HepG2 (cell line): ENCODE data around the gene PRKCG. TPM values are rescaled to one million over a fixed set of nuclear protein-coding genes. Genes with fewer than 3 reads are reported as not detected.
A peak's percentile ranks its signal among the peaks of the same experiment; 100 is the strongest.

Experiments used
- ELF3 ChIP-seq: IDR thresholded peaks from 2 replicates; pipeline ENCODE4 v1.6.1; 2016; ENCODE audit warnings: missing genetic modification reagents, missing compliant biosample characterization
- ETV5 ChIP-seq: IDR thresholded peaks from 2 replicates; pipeline ENCODE4 v1.6.1; 2018; ENCODE audit warnings: missing biosample characterization, missing genetic modification reagents, inconsistent platforms, borderline replicate concordance
- KLF15 ChIP-seq: sonication (generic); formaldehyde crosslinking; IDR thresholded peaks from 2 replicates; pipeline ENCODE4 v1.8.1; 2023; ENCODE audit warnings: borderline replicate concordance, mild to moderate bottlenecking, inconsistent platforms, missing genetic modification reagents, mixed read lengths
- KLF16 ChIP-seq, 2 experiments: sonication (generic) in 1 of 2; formaldehyde crosslinking in 1 of 2; IDR thresholded peaks; 2 replicates each; pipeline versions ENCODE4 v1.6.1 to v1.8.0; 2016 to 2023; ENCODE audit warnings: missing genetic modification reagents in 2 of 2, missing compliant biosample characterization in 1 of 2
- KLF9 ChIP-seq: IDR thresholded peaks from 2 replicates; pipeline ENCODE4 v1.6.1; 2016; ENCODE audit warnings: low read depth
- SIN3B ChIP-seq: fragments of 150-350 bp; IDR thresholded peaks from 2 replicates; pipeline ENCODE4 v1.6.1; 2014; ENCODE audit warnings: low read length
- TARDBP ChIP-seq: sonication (generic); formaldehyde crosslinking; IDR thresholded peaks from 2 replicates; pipeline ENCODE4 v1.8.0; 2022; ENCODE audit warnings: mild to moderate bottlenecking, missing genetic modification reagents
- YEATS2 ChIP-seq: sonication (generic); formaldehyde crosslinking; IDR thresholded peaks from 2 replicates; pipeline ENCODE4 v1.4.0; 2020; ENCODE audit warnings: missing genetic modification reagents, borderline replicate concordance
- ZEB1 ChIP-seq: IDR thresholded peaks from 2 replicates; pipeline ENCODE4 v1.6.1; 2012; ENCODE audit warnings: mild to moderate bottlenecking, low read depth, inconsistent platforms; ENCODE audit not compliant: insufficient replicate concordance
- ZFX ChIP-seq: sonication (generic); formaldehyde crosslinking; IDR thresholded peaks from 2 replicates; pipeline ENCODE4 v1.4.0; 2020; ENCODE audit warnings: mild to moderate bottlenecking, low read depth, missing genetic modification reagents, moderate library complexity
- ZNF501 ChIP-seq: sonication (generic); formaldehyde crosslinking; IDR thresholded peaks from 2 replicates; pipeline ENCODE4 v1.5.1; 2020; ENCODE audit warnings: mild to moderate bottlenecking, moderate library complexity, missing genetic modification reagents
- ZNF7 ChIP-seq: IDR thresholded peaks from 2 replicates; pipeline ENCODE4 v1.6.1; 2016; ENCODE audit warnings: missing biosample characterization, missing genetic modification reagents
- ZNF841 ChIP-seq: sonication (generic); formaldehyde crosslinking; IDR thresholded peaks from 2 replicates; pipeline ENCODE4 v1.8.1; 2023; ENCODE audit warnings: missing genetic modification reagents, borderline replicate concordance
- polyA plus RNA-seq, 8 experiments: library from polyadenylated mRNA; depleted of rRNA in 3 of 8; stranded (reverse) in 7 of 8; unstranded in 1 of 8; fragments of >200 nt; fragmentation: Illumina TruSeq in 4 of 8; extraction: Trizol in 4 of 8; gene quantifications; 2 replicates each; pipeline versions ENCODE4 v1.2.1 to v1.2.3, GENCODE V29; 2011 to 2016; ENCODE audit warnings: low read depth in 4 of 8, missing spikeins in 1 of 8, mixed read lengths in 1 of 8; ENCODE audit not compliant: insufficient read depth in 1 of 8
- total RNA-seq, 5 experiments: library from RNA; depleted of rRNA; stranded (reverse); fragments of >200 nt; fragmentation: Illumina TruSeq; extraction: Trizol; gene quantifications; 2 replicates each; pipeline ENCODE4 v1.2.3, GENCODE V29; 2016; ENCODE audit warnings: low read depth in 1 of 5
- TF ChIP-seq, protein P1 (sequence below): sonication (generic); formaldehyde crosslinking; IDR thresholded peaks from 2 replicates; pipeline ENCODE4 v1.4.0; 2020; ENCODE audit warnings: missing genetic modification reagents
- TF ChIP-seq, protein P2 (sequence below): sonication (generic); formaldehyde crosslinking; IDR thresholded peaks from 2 replicates; pipeline ENCODE4 v1.5.1; 2020; ENCODE audit warnings: mild to moderate bottlenecking, moderate library complexity, missing genetic modification reagents
- TF ChIP-seq, protein P3 (sequence below): sonication (generic); formaldehyde crosslinking; IDR thresholded peaks from 2 replicates; pipeline ENCODE4 v1.4.0; 2020; ENCODE audit warnings: missing genetic modification reagents
- TF ChIP-seq, protein P4 (sequence below): sonication (generic); formaldehyde crosslinking; IDR thresholded peaks from 2 replicates; pipeline ENCODE4 v1.5.0; 2020; ENCODE audit warnings: mild to moderate bottlenecking, missing genetic modification reagents, borderline replicate concordance
- TF ChIP-seq, protein P5 (sequence below): sonication (generic); formaldehyde crosslinking; IDR thresholded peaks from 2 replicates; pipeline ENCODE4 v1.5.1; 2020; ENCODE audit warnings: missing genetic modification reagents, mild to moderate bottlenecking, borderline replicate concordance
- TF ChIP-seq, protein P6 (sequence below): sonication (generic); formaldehyde crosslinking; IDR thresholded peaks from 2 replicates; pipeline ENCODE4 v1.5.0; 2020; ENCODE audit warnings: missing genetic modification reagents, mild to moderate bottlenecking, borderline replicate concordance

The PRKCG gene
- total and polyA plus RNA-seq, 2 of the 13 experiments (the other 11 are each of a cell fraction or from before 2014, with no cell fraction given), result 0.02 to 0.03 TPM

DNA sequence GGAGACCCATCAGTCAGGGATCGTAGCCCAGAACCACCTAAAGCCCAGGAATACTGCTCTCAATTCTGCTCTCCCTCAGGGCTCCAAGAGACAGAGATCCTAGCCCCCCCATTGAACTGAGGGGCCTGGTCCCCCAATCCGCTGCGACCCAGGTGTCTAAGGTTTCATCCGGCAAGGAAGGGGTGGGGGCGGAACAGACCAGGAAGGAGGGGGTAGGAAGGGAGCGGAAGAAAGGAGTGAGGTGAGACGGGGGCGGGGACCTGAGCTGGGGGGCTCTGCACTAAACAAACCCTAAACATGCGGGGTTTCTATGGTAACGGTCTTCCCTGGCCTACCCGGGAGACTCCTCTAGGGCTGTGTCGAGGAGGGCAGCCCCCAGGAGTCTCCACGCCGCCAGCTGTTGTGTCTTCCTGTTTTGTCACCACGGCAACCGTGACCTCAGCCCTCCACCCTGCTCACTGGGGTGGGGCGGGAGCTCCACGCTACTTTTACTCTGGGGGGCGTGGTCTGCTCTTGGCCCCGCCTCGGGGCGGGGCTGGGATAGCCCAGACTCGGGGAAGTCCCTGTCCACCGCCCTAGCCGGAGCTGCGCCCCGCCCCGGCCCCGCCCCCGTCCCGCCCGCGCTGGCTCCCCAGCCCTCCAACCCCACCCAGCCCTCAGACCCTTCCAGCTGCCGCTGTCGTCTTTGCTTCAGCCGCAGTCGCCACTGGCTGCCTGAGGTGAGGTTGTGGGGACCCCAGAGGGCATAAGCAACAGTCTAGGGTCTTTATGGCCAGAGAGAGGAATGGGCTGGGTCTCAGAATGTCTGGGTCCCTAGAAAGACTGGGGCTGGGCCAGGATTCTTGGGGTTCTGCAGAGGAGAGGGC lies 14.5 kb upstream of the PRKCG start, which contains the start of gene MYADM (continued):
- TF ChIP-seq, protein P1, sequence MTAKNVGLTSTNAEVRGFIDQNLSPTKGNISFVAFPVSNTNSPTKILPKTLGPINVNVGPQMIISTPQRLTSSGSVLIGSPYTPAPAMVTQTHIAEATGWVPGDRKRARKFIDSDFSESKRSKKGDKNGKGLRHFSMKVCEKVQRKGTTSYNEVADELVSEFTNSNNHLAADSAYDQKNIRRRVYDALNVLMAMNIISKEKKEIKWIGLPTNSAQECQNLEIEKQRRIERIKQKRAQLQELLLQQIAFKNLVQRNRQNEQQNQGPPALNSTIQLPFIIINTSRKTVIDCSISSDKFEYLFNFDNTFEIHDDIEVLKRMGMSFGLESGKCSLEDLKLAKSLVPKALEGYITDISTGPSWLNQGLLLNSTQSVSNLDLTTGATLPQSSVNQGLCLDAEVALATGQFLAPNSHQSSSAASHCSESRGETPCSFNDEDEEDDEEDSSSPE (CRISPR knock-in tag), result peak; percentile 50
- TF ChIP-seq ZNF841 (CRISPR knock-in tag) (no peak), ZNF7 (CRISPR knock-in tag) (no peak), ZEB1 (peak; percentile 55), KLF9 (CRISPR knock-in tag) (peak; percentile 48; the same call in 1 of the 2 replicates), ZFX (CRISPR knock-in tag) (peak; percentile 84), ELF3 (CRISPR knock-in tag) (peak; percentile 85), TARDBP (CRISPR knock-in tag) (no peak), ZNF501 (CRISPR knock-in tag) (peak; percentile 73), KLF15 (CRISPR knock-in tag) (no peak; the same call in 1 of the 2 replicates), KLF16 (CRISPR knock-in tag; IDR thresholded peaks at IDR 0.05) (peak in 1 of 2 experiments; percentile 79; a peak in 2 of 4 replicates), YEATS2 (CRISPR knock-in tag) (peak; percentile 62; the same call in 1 of the 2 replicates), SIN3B (no peak), ETV5 (peak; percentile 95)
- TF ChIP-seq, protein P2, sequence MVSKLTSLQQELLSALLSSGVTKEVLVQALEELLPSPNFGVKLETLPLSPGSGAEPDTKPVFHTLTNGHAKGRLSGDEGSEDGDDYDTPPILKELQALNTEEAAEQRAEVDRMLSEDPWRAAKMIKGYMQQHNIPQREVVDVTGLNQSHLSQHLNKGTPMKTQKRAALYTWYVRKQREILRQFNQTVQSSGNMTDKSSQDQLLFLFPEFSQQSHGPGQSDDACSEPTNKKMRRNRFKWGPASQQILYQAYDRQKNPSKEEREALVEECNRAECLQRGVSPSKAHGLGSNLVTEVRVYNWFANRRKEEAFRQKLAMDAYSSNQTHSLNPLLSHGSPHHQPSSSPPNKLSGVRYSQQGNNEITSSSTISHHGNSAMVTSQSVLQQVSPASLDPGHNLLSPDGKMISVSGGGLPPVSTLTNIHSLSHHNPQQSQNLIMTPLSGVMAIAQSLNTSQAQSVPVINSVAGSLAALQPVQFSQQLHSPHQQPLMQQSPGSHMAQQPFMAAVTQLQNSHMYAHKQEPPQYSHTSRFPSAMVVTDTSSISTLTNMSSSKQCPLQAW, result peak; percentile 89
- TF ChIP-seq, protein P3, sequence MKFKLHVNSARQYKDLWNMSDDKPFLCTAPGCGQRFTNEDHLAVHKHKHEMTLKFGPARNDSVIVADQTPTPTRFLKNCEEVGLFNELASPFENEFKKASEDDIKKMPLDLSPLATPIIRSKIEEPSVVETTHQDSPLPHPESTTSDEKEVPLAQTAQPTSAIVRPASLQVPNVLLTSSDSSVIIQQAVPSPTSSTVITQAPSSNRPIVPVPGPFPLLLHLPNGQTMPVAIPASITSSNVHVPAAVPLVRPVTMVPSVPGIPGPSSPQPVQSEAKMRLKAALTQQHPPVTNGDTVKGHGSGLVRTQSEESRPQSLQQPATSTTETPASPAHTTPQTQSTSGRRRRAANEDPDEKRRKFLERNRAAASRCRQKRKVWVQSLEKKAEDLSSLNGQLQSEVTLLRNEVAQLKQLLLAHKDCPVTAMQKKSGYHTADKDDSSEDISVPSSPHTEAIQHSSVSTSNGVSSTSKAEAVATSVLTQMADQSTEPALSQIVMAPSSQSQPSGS (CRISPR knock-in tag), result 0 out of 2 replicates have a peak, but pooled peaks have one; percentile 23
- TF ChIP-seq, protein P4, sequence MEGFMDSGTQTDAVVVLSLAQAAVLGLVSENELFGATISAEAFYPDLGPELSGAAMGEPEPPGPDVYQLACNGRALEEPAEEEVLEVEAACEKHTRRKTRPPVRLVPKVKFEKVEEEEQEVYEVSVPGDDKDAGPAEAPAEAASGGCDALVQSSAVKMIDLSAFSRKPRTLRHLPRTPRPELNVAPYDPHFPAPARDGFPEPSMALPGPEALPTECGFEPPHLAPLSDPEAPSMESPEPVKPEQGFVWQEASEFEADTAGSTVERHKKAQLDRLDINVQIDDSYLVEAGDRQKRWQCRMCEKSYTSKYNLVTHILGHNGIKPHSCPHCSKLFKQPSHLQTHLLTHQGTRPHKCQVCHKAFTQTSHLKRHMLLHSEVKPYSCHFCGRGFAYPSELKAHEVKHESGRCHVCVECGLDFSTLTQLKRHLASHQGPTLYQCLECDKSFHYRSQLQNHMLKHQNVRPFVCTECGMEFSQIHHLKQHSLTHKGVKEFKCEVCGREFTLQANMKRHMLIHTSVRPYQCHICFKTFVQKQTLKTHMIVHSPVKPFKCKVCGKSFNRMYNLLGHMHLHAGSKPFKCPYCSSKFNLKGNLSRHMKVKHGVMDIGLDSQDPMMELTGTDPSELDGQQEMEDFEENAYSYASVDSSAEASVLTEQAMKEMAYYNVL (CRISPR knock-in tag), result 0 out of 2 replicates have a peak, but pooled peaks have one; percentile 17
- TF ChIP-seq, protein P5, sequence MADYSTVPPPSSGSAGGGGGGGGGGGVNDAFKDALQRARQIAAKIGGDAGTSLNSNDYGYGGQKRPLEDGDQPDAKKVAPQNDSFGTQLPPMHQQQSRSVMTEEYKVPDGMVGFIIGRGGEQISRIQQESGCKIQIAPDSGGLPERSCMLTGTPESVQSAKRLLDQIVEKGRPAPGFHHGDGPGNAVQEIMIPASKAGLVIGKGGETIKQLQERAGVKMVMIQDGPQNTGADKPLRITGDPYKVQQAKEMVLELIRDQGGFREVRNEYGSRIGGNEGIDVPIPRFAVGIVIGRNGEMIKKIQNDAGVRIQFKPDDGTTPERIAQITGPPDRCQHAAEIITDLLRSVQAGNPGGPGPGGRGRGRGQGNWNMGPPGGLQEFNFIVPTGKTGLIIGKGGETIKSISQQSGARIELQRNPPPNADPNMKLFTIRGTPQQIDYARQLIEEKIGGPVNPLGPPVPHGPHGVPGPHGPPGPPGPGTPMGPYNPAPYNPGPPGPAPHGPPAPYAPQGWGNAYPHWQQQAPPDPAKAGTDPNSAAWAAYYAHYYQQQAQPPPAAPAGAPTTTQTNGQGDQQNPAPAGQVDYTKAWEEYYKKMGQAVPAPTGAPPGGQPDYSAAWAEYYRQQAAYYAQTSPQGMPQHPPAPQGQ (CRISPR knock-in tag), result no peak
- TF ChIP-seq, protein P6, sequence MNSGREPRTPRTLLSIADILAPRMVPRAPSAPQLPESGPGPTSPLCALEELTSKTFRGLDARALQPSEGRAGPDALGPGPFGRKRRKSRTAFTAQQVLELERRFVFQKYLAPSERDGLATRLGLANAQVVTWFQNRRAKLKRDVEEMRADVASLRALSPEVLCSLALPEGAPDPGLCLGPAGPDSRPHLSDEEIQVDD (CRISPR knock-in tag), result no peak
